ENCODE results near the gene ADCY2. TPM values are rescaled to one million over a fixed set of nuclear protein-coding genes. Genes with fewer than 3 reads are reported as not detected.

The ADCY2 gene
- total RNA-seq, 5 donors from 2014 or later (not counting 1 experiment from before 2014, with no cell fraction given): 0.23 to 0.32 TPM; not detected in 3

- H3K9me3 ChIP-seq: no peaks in the 10 kb centered on the region
- Mint-ChIP-seq H3K27ac (no peak overlapping the region), H3K9me3 (peaks cover 5 to 21% (median 5%) of the 10 kb centered on the region in 3 donors), H3K27me3 (no peaks in the 10 kb centered on the region), H3K4me3 (no peak overlapping the region), H3K4me1 (no peaks in the 10 kb centered on the region), H3K36me3 (no peaks in the 10 kb centered on the region)
- no peak overlapping the region for H3K27ac ChIP-seq (ENCODE audit: low read length)
- CTCF ChIA-PET: no interaction called here
- POLR2A ChIA-PET: no interaction called here
- H3K4me3 ChIP-seq (ENCODE audit: control insufficient read depth in 1 of 2, extremely low read depth in 1 of 2, low read length in 1 of 2): no peak overlapping the region
- ATAC-seq (replicated peaks in 1 of 4): no peak
- H3K4me1 ChIP-seq (ENCODE audit: control insufficient read depth in 1 of 2, extremely low read depth in 1 of 2, insufficient read depth in 2 of 2, low read length in 2 of 2): no peaks in the 10 kb centered on the region
- no peak for DNase-seq
- no CpG with 5 or more reads among the region's 3 CpGs for WGBS (ENCODE audit: insufficient coverage)
- H3K36me3 ChIP-seq (ENCODE audit: control insufficient read depth in 2 of 2, extremely low read depth in 1 of 2, insufficient read depth in 1 of 2, low read length in 1 of 2): no peaks in the 10 kb centered on the region
- H3K27me3 ChIP-seq (replicated peaks in 1 of 2; ENCODE audit: control insufficient read depth in 2 of 2, extremely low read depth in 1 of 2, insufficient read depth in 2 of 2, low read length in 1 of 2): no peaks in the 10 kb centered on the region
These were observed 248.8 kb downstream of the ADCY2 start for GRCh38 chr5:7644723-7645122.

DNA sequence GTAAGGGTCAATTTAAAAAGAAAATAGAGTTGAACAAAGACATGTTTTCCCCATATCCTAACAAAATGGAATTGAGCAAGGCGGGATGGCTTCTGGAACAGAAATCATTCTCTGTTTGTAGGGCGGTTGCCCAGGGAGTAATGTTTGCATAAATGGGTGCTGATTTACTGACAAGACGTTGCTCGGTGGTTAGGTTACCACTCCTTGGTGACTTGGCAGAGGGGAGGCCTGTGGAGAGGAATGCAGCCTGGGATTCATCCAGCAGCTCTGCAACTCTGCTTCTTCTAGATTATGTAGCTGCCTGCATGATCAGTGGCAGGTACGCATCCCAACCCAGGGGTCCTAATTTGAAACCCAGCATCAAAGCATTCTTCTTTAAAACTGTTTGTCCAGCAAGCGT, 254.8 kb downstream of the ADCY2 start:
- Mint-ChIP-seq H3K27ac (no peak overlapping the region), H3K27me3 (peaks cover 3 to 14% of the 10 kb centered on the region in 2 donors), H3K36me3 (no peaks in the 10 kb centered on the region), H3K4me3 (no peak overlapping the region), H3K9me3 (peaks cover 0 to 5% (median 0%) of the 10 kb centered on the region in 3 donors), H3K4me1 (no peaks in the 10 kb centered on the region)
- Histone ChIP-seq H3K4me1 (ENCODE audit: control insufficient read depth in 1 of 2, extremely low read depth in 1 of 2, insufficient read depth in 2 of 2, low read length in 2 of 2) (no peaks in the 10 kb centered on the region), H3K4me3 (ENCODE audit: control insufficient read depth in 1 of 2, extremely low read depth in 1 of 2, low read length in 1 of 2) (no peak overlapping the region), H3K27ac (ENCODE audit: low read length) (no peak overlapping the region), H3K9me3 (no peaks in the 10 kb centered on the region), H3K36me3 (ENCODE audit: control insufficient read depth in 2 of 2, extremely low read depth in 1 of 2, insufficient read depth in 1 of 2, low read length in 1 of 2) (no peaks in the 10 kb centered on the region), H3K27me3 (replicated peaks in 1 of 2; ENCODE audit: control insufficient read depth in 2 of 2, extremely low read depth in 1 of 2, insufficient read depth in 2 of 2, low read length in 1 of 2) (no peaks in the 10 kb centered on the region)
- WGBS (ENCODE audit: insufficient coverage): 81% methylated on average over 2 of the region's 6 CpGs
- ChIA-PET POLR2A (no interaction called here), CTCF (no interaction called here)
- no peak for DNase-seq
- ATAC-seq (replicated peaks in 1 of 4): no peak

- H3K9me3 Mint-ChIP-seq: peaks cover 0 to 5% (median 0%) of the 10 kb centered on the region in 3 donors
- ChIA-PET POLR2A (no interaction called here), CTCF (interaction anchor here in 1 of 2 donors (0.9 kb wide), 1 partner anchor 752 kb away, joined by 3 read pairs; no protein-coding TSS in a partner anchor)
- H3K4me1 Mint-ChIP-seq: no peaks in the 10 kb centered on the region
- ATAC-seq (replicated peaks in 1 of 4) (no peak), DNase-seq (no peak)
- H3K4me3 ChIP-seq (ENCODE audit: control insufficient read depth in 1 of 2, extremely low read depth in 1 of 2, low read length in 1 of 2): no peak overlapping the region
- H3K36me3 Mint-ChIP-seq: no peaks in the 10 kb centered on the region
- WGBS (ENCODE audit: insufficient coverage): no CpG with 5 or more reads among the region's 6 CpGs
- H3K4me1 ChIP-seq (ENCODE audit: control insufficient read depth in 1 of 2, extremely low read depth in 1 of 2, insufficient read depth in 2 of 2, low read length in 2 of 2): no peaks in the 10 kb centered on the region
- peaks cover 3 to 14% of the 10 kb centered on the region in 2 donors for H3K27me3 Mint-ChIP-seq
- no peaks in the 10 kb centered on the region for H3K36me3 ChIP-seq (ENCODE audit: control insufficient read depth in 2 of 2, extremely low read depth in 1 of 2, insufficient read depth in 1 of 2, low read length in 1 of 2)
- no peaks in the 10 kb centered on the region for H3K9me3 ChIP-seq
- no peak overlapping the region for H3K4me3 Mint-ChIP-seq
- H3K27me3 ChIP-seq (replicated peaks in 1 of 2; ENCODE audit: control insufficient read depth in 2 of 2, extremely low read depth in 1 of 2, insufficient read depth in 2 of 2, low read length in 1 of 2): no peaks in the 10 kb centered on the region
- no peak overlapping the region for H3K27ac ChIP-seq (ENCODE audit: low read length)
- H3K27ac Mint-ChIP-seq: no peak overlapping the region
These were observed 257.1 kb downstream of the ADCY2 start for GRCh38 chr5:7653046-7653445.

DNA sequence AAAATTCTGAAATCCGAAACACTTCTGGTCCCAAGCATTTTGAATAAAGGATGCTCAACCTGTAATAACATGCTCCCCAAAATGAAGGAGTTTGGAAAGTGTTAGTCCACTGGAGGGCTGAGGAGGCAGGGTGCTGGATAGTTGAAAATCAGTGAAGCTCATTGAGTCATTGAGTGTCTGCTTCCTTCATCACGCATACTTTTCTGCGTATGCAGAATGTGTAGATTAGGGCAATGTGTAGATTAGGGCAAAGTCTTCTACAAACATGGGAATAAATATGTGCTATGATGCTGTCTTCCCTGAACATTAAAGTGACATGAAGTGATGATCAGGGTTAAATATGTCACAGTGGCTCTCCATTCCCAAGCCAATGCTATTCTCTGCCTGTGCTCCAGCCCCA, 261.2 kb downstream of the ADCY2 start:
- H3K36me3 Mint-ChIP-seq: no peaks in the 10 kb centered on the region
- H3K27ac ChIP-seq (ENCODE audit: low read length): no peak overlapping the region
- H3K4me3 ChIP-seq (ENCODE audit: control insufficient read depth in 1 of 2, extremely low read depth in 1 of 2, low read length in 1 of 2): no peak overlapping the region
- 100% methylated on average over 2 of the region's 3 CpGs for whole genome bisulfite sequencing (ENCODE audit: insufficient coverage)
- no peaks in the 10 kb centered on the region for H3K4me1 Mint-ChIP-seq
- ChIA-PET POLR2A (no interaction called here), CTCF (no interaction called here)
- peaks cover 3 to 11% of the 10 kb centered on the region in 2 donors for H3K27me3 Mint-ChIP-seq
- peaks cover 0 to 5% (median 0%) of the 10 kb centered on the region in 3 donors for H3K9me3 Mint-ChIP-seq
- no peaks in the 10 kb centered on the region for H3K4me1 ChIP-seq (ENCODE audit: control insufficient read depth in 1 of 2, extremely low read depth in 1 of 2, insufficient read depth in 2 of 2, low read length in 2 of 2)
- no peak overlapping the region for H3K27ac Mint-ChIP-seq
- no peak overlapping the region for H3K4me3 Mint-ChIP-seq
- no peak for DNase-seq
- no peak for ATAC-seq (replicated peaks in 1 of 4)
- no peaks in the 10 kb centered on the region for H3K9me3 ChIP-seq
- H3K27me3 ChIP-seq (replicated peaks in 1 of 2; ENCODE audit: control insufficient read depth in 2 of 2, extremely low read depth in 1 of 2, insufficient read depth in 2 of 2, low read length in 1 of 2): no peaks in the 10 kb centered on the region
- no peaks in the 10 kb centered on the region for H3K36me3 ChIP-seq (ENCODE audit: control insufficient read depth in 2 of 2, extremely low read depth in 1 of 2, insufficient read depth in 1 of 2, low read length in 1 of 2)

GRCh38 chr5:7659420-7659819, 263.5 kb downstream of the ADCY2 start:
- Histone ChIP-seq H3K27ac (ENCODE audit: low read length) (no peak overlapping the region), H3K9me3 (no peaks in the 10 kb centered on the region), H3K4me3 (ENCODE audit: control insufficient read depth in 1 of 2, extremely low read depth in 1 of 2, low read length in 1 of 2) (no peak overlapping the region), H3K4me1 (ENCODE audit: control insufficient read depth in 1 of 2, extremely low read depth in 1 of 2, insufficient read depth in 2 of 2, low read length in 2 of 2) (no peaks in the 10 kb centered on the region), H3K36me3 (ENCODE audit: control insufficient read depth in 2 of 2, extremely low read depth in 1 of 2, insufficient read depth in 1 of 2, low read length in 1 of 2) (no peaks in the 10 kb centered on the region), H3K27me3 (replicated peaks in 1 of 2; ENCODE audit: control insufficient read depth in 2 of 2, extremely low read depth in 1 of 2, insufficient read depth in 2 of 2, low read length in 1 of 2) (no peaks in the 10 kb centered on the region)
- H3K27me3 Mint-ChIP-seq: peaks cover 0 to 7% of the 10 kb centered on the region in 2 donors
- ChIA-PET POLR2A (interaction anchor here in 1 of 2 donors (0.6 kb wide), 1 partner anchor 56 kb away, joined by 3 read pairs; no protein-coding TSS in a partner anchor), CTCF (no interaction called here)
- no CpG with 5 or more reads among the region's 4 CpGs for WGBS (ENCODE audit: insufficient coverage)
- H3K27ac Mint-ChIP-seq: no peak overlapping the region
- ATAC-seq (replicated peaks in 1 of 4): no peak
- no peaks in the 10 kb centered on the region for H3K9me3 Mint-ChIP-seq
- no peak overlapping the region for H3K4me3 Mint-ChIP-seq
- DNase-seq: no peak
- no peaks in the 10 kb centered on the region for H3K4me1 Mint-ChIP-seq
- H3K36me3 Mint-ChIP-seq: no peaks in the 10 kb centered on the region

GRCh38 chr5:7662289-7662688, 266.4 kb downstream of the ADCY2 start:
- H3K4me1 Mint-ChIP-seq: no peaks in the 10 kb centered on the region
- no peaks in the 10 kb centered on the region for H3K9me3 Mint-ChIP-seq
- no peak overlapping the region for H3K27ac ChIP-seq (ENCODE audit: low read length)
- POLR2A ChIA-PET: no interaction called here
- CTCF ChIA-PET: no interaction called here
- no peak for ATAC-seq (replicated peaks in 1 of 4)
- no peak overlapping the region for H3K4me3 ChIP-seq (ENCODE audit: control insufficient read depth in 1 of 2, extremely low read depth in 1 of 2, low read length in 1 of 2)
- H3K36me3 ChIP-seq (ENCODE audit: control insufficient read depth in 2 of 2, extremely low read depth in 1 of 2, insufficient read depth in 1 of 2, low read length in 1 of 2): no peaks in the 10 kb centered on the region
- no peaks in the 10 kb centered on the region for H3K27me3 ChIP-seq (replicated peaks in 1 of 2; ENCODE audit: control insufficient read depth in 2 of 2, extremely low read depth in 1 of 2, insufficient read depth in 2 of 2, low read length in 1 of 2)
- no peak overlapping the region for H3K27ac Mint-ChIP-seq
- no peaks in the 10 kb centered on the region for H3K4me1 ChIP-seq (ENCODE audit: control insufficient read depth in 1 of 2, extremely low read depth in 1 of 2, insufficient read depth in 2 of 2, low read length in 2 of 2)
- H3K36me3 Mint-ChIP-seq: no peaks in the 10 kb centered on the region
- no peak for DNase-seq
- 100% methylated on average over 2 of the region's 6 CpGs for WGBS (ENCODE audit: insufficient coverage)
- H3K9me3 ChIP-seq: no peaks in the 10 kb centered on the region
- H3K27me3 Mint-ChIP-seq: no peaks in the 10 kb centered on the region
- no peak overlapping the region for H3K4me3 Mint-ChIP-seq

DNA sequence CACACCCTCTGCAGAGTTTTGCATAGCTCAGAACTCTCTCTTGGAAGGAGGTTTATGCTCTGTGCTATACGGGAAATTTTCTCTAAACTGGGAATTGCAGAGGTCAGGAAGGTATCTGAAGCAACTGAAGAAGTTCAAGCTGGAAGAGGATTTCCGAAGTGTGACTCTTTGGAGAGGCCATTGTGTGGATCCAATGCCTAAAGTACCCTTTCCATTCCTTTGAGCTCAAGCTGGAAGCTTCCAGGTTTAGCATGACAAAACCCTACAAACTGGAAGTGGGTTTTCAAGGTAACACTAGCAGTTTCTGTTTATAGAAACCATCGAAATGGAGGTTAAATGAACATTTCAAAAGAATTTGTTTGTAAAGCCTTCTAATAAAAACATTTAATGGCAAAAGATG, 267.9 kb downstream of the ADCY2 start:
- no peak overlapping the region for H3K4me3 Mint-ChIP-seq

More for the DNA sequence above, 267.9 kb downstream of the ADCY2 start:
- CTCF ChIA-PET: no interaction called here
- H3K27me3 Mint-ChIP-seq: no peaks in the 10 kb centered on the region
- POLR2A ChIA-PET: no interaction called here
- 93% methylated on average over 2 of the region's 3 CpGs for WGBS (ENCODE audit: insufficient coverage)
- H3K36me3 ChIP-seq (ENCODE audit: control insufficient read depth in 2 of 2, extremely low read depth in 1 of 2, insufficient read depth in 1 of 2, low read length in 1 of 2): no peaks in the 10 kb centered on the region
- H3K27ac ChIP-seq (ENCODE audit: low read length): no peak overlapping the region
- no peak overlapping the region for H3K4me3 ChIP-seq (ENCODE audit: control insufficient read depth in 1 of 2, extremely low read depth in 1 of 2, low read length in 1 of 2)
- no peak overlapping the region for H3K27ac Mint-ChIP-seq
- no peaks in the 10 kb centered on the region for H3K27me3 ChIP-seq (replicated peaks in 1 of 2; ENCODE audit: control insufficient read depth in 2 of 2, extremely low read depth in 1 of 2, insufficient read depth in 2 of 2, low read length in 1 of 2)
- ATAC-seq (replicated peaks in 1 of 4): no peak
- no peaks in the 10 kb centered on the region for H3K9me3 Mint-ChIP-seq
- DNase-seq: no peak
- H3K36me3 Mint-ChIP-seq: no peaks in the 10 kb centered on the region
- H3K4me1 Mint-ChIP-seq: no peaks in the 10 kb centered on the region
- H3K4me1 ChIP-seq (ENCODE audit: control insufficient read depth in 1 of 2, extremely low read depth in 1 of 2, insufficient read depth in 2 of 2, low read length in 2 of 2): no peaks in the 10 kb centered on the region
- H3K9me3 ChIP-seq: no peaks in the 10 kb centered on the region

Data from T-cell (primary cell).